ENCODE results near the gene DEFB121. TPM values are rescaled to one million over a fixed set of nuclear protein-coding genes. Genes with fewer than 3 reads are reported as not detected.

Gene DEFB121
- total RNA-seq, 1 donor from 2014 or later: not detected

GRCh38 chr20:31415653-31416052 is 9.6 kb upstream of the DEFB121 start:
- Histone ChIP-seq H3K36me3 (no peaks in the 10 kb centered on the region), H3K27ac (replicated peaks) (no peak overlapping the region), H3K27me3 (ENCODE audit: low read depth) (peaks cover 27% of the 10 kb centered on the region), H3K4me3 (no peak overlapping the region), H3K9me3 (replicated peaks) (no peaks in the 10 kb centered on the region), H3K4me1 (no peaks in the 10 kb centered on the region)
- intact Hi-C loops (cut with micrococcal nuclease): no loop called here
- DNase-seq: no peak
- no peak for TF ChIP-seq CTCF (IDR thresholded peaks at IDR 0.05; ENCODE audit: borderline replicate concordance)

GRCh38 chr20:31414381-31414780 is 8.4 kb upstream of the DEFB121 start:
- intact Hi-C loops (cut with micrococcal nuclease): no loop called here
- Histone ChIP-seq H3K36me3 (no peaks in the 10 kb centered on the region), H3K4me3 (no peak overlapping the region), H3K9me3 (replicated peaks) (peaks cover 3% of the 10 kb centered on the region), H3K4me1 (no peaks in the 10 kb centered on the region), H3K27me3 (ENCODE audit: low read depth) (peaks cover 38% of the 10 kb centered on the region), H3K27ac (replicated peaks) (no peak overlapping the region)
- DNase-seq: no peak
- TF ChIP-seq CTCF (IDR thresholded peaks at IDR 0.05; ENCODE audit: borderline replicate concordance): no peak

- H3K4me3 ChIP-seq: no peak overlapping the region
- no peak for DNase-seq
- TF ChIP-seq CTCF (IDR thresholded peaks at IDR 0.05; ENCODE audit: borderline replicate concordance): no peak
- peaks cover 3% of the 10 kb centered on the region for H3K9me3 ChIP-seq (replicated peaks)
- H3K36me3 ChIP-seq: no peaks in the 10 kb centered on the region
- no peak overlapping the region for H3K27ac ChIP-seq (replicated peaks)
- H3K4me1 ChIP-seq: no peaks in the 10 kb centered on the region
- H3K27me3 ChIP-seq (ENCODE audit: low read depth): peaks cover 54% of the 10 kb centered on the region
- intact Hi-C loops (cut with micrococcal nuclease): no loop called here
Observed at GRCh38 chr20:31410011-31410410, 4.0 kb upstream of the DEFB121 start.

- Histone ChIP-seq H3K27ac (replicated peaks) (no peak overlapping the region), H3K4me1 (no peaks in the 10 kb centered on the region), H3K36me3 (no peaks in the 10 kb centered on the region), H3K9me3 (replicated peaks) (no peaks in the 10 kb centered on the region), H3K27me3 (ENCODE audit: low read depth) (peaks cover 53% of the 10 kb centered on the region), H3K4me3 (no peak overlapping the region)
- intact Hi-C loops (cut with micrococcal nuclease): no loop called here
- no peak for TF ChIP-seq CTCF (IDR thresholded peaks at IDR 0.05; ENCODE audit: borderline replicate concordance)
- DNase-seq: no peak
Observed at GRCh38 chr20:31403886-31404285, 2.1 kb downstream of the DEFB121 start.

- Histone ChIP-seq H3K4me3 (no peak overlapping the region), H3K4me1 (no peaks in the 10 kb centered on the region), H3K36me3 (no peaks in the 10 kb centered on the region), H3K27me3 (ENCODE audit: low read depth) (peaks cover 25% of the 10 kb centered on the region), H3K27ac (replicated peaks) (no peak overlapping the region), H3K9me3 (replicated peaks) (no peaks in the 10 kb centered on the region)
- intact Hi-C loops (cut with micrococcal nuclease): no loop called here
- no peak for DNase-seq
- TF ChIP-seq CTCF (IDR thresholded peaks at IDR 0.05; ENCODE audit: borderline replicate concordance): no peak
Observed at GRCh38 chr20:31394900-31395299, 11.1 kb downstream of the DEFB121 start.

- TF ChIP-seq CTCF (IDR thresholded peaks at IDR 0.05; ENCODE audit: borderline replicate concordance): no peak
- peaks cover 34% of the 10 kb centered on the region for H3K27me3 ChIP-seq (ENCODE audit: low read depth)
- H3K4me3 ChIP-seq: no peak overlapping the region
- no peaks in the 10 kb centered on the region for H3K4me1 ChIP-seq
- no peak for DNase-seq
- intact Hi-C loops (cut with micrococcal nuclease): no loop called here
- H3K36me3 ChIP-seq: no peaks in the 10 kb centered on the region
- H3K9me3 ChIP-seq (replicated peaks): no peaks in the 10 kb centered on the region
- no peak overlapping the region for H3K27ac ChIP-seq (replicated peaks)
Observed at GRCh38 chr20:31392836-31393235, 13.2 kb downstream of the DEFB121 start.

Measured in left ventricle myocardium inferior (tissue), 1 donor.